Measurements from ENCODE around the gene PIP5KL1. TPM values are rescaled to one million over a fixed set of nuclear protein-coding genes. Genes with fewer than 3 reads are reported as not detected.

Gene PIP5KL1
- total and polyA plus RNA-seq, 2 of the 4 experiments (the other 2 are of a cell fraction), result 0.36 to 3.6 TPM

DNA sequence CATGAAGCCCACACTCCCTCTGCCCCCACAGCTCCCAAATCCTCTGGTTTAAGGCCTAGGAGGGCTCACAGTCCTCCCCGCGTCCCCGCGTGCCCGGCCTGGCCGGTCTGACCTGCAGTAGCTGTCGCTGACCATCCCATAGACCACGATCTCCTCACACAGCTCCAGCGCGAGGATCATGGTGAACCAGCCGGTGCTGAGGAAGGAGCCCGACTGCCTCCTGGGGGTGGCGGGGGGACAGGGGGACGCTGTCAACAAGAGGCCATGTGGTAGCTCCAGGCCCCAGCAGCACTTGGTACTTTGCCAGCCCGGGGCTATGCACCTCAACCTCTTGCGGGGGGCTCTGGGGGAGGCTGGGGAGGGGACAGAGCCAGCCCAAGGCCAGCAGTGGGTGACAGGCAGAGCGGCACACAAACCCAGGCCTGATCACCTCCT, 20.7 kb downstream of the PIP5KL1 start:
- Histone ChIP-seq H2BK20ac (ENCODE audit: low read depth, low read length) (no peak overlapping the region), H2BK120ac (ENCODE audit: low read depth, low read length) (no peak overlapping the region), H4K5ac (ENCODE audit: low read depth, low read length) (no peak overlapping the region), H4K8ac (ENCODE audit: low read depth in 2 of 2, low read length in 2 of 2) (no peak overlapping the region), H3K4me1 (ENCODE audit: control insufficient read depth, insufficient read depth, low read length) (peaks cover 3% of the 10 kb centered on the region), H2AK9ac (replicated peaks; ENCODE audit: low read depth, low read length, poor library complexity) (peak overlapping the region; percentile 5), H3K18ac (ENCODE audit: low read depth, low read length) (no peak overlapping the region), H3K4ac (ENCODE audit: low read depth, low read length) (no peak overlapping the region), H3K4me3 (ENCODE audit: insufficient read depth, low read depth, low read length) (no peak overlapping the region), H3K9me3 (ENCODE audit: control insufficient read depth, insufficient read depth, low read length) (no peaks in the 10 kb centered on the region), H2BK15ac (ENCODE audit: low read depth, low read length) (no peak overlapping the region), H3K23ac (ENCODE audit: low read depth, low read length) (no peak overlapping the region), H3K4me2 (ENCODE audit: low read depth, low read length) (no peak overlapping the region), H3K27me3 (ENCODE audit: control insufficient read depth, insufficient read depth, low read length) (no peaks in the 10 kb centered on the region), H3K9ac (ENCODE audit: low read depth, low read length) (no peak overlapping the region), H4K20me1 (ENCODE audit: insufficient read depth, low read length) (no peaks in the 10 kb centered on the region), H3K79me1 (ENCODE audit: low read depth in 1 of 2, low read length in 2 of 2) (peaks cover 0 to 8% of the 10 kb centered on the region in 2 experiments; a peak in 1 of 4 replicates), H2BK5ac (ENCODE audit: low read depth, low read length, poor library complexity, severe bottlenecking) (no peak overlapping the region), H2AFZ (replicated peaks; ENCODE audit: low read length, poor library complexity) (no peak overlapping the region), H4K91ac (ENCODE audit: insufficient read depth, low read depth, low read length) (no peak overlapping the region), H3K14ac (replicated peaks; ENCODE audit: low read depth, low read length) (no peak overlapping the region), H3K56ac (ENCODE audit: extremely low read depth, insufficient read depth, low read length) (no peak overlapping the region), H3K27ac (ENCODE audit: insufficient read depth, low read length) (no peak overlapping the region), H2AK5ac (ENCODE audit: low read depth, low read length) (no peak overlapping the region), H3K36me3 (ENCODE audit: control insufficient read depth, insufficient read depth, low read length) (peaks cover 31% of the 10 kb centered on the region), H3K9me1 (ENCODE audit: insufficient read depth, low read length) (peaks cover 2% of the 10 kb centered on the region; the same call in 1 of the 2 replicates)
- TF ChIP-seq RAD21 (IDR thresholded peaks at IDR 0.05; ENCODE audit: low read length) (no peak), FOS (IDR thresholded peaks at IDR 0.05; ENCODE audit: low read depth, low read length) (no peak), SMC3 (IDR thresholded peaks at IDR 0.05; ENCODE audit: low read depth, low read length) (no peak)
- TF ChIP-seq, protein P1, sequence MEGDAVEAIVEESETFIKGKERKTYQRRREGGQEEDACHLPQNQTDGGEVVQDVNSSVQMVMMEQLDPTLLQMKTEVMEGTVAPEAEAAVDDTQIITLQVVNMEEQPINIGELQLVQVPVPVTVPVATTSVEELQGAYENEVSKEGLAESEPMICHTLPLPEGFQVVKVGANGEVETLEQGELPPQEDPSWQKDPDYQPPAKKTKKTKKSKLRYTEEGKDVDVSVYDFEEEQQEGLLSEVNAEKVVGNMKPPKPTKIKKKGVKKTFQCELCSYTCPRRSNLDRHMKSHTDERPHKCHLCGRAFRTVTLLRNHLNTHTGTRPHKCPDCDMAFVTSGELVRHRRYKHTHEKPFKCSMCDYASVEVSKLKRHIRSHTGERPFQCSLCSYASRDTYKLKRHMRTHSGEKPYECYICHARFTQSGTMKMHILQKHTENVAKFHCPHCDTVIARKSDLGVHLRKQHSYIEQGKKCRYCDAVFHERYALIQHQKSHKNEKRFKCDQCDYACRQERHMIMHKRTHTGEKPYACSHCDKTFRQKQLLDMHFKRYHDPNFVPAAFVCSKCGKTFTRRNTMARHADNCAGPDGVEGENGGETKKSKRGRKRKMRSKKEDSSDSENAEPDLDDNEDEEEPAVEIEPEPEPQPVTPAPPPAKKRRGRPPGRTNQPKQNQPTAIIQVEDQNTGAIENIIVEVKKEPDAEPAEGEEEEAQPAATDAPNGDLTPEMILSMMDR (conservative IDR thresholded peaks at IDR 0.05; ENCODE audit: low read depth, low read length), result no peak
- DNase-seq, result no peak
- ChIA-PET CTCF (interaction anchor here (0.6 kb wide), 1 partner anchor 111 kb away, joined by 3 read pairs; no protein-coding TSS in a partner anchor), POLR2A (ENCODE audit: unreplicated experiment) (no interaction called here)
- intact Hi-C loops (cut with micrococcal nuclease) (loop anchor here (10.0 kb wide), 1 partner anchor 295 kb away; the partner anchor contains the start of gene STXBP1), in situ Hi-C loops (cut with MboI; ENCODE audit: low sequenced_read_pairs) (no loop called here), dilution Hi-C loops (cut with HindIII; ENCODE audit: low sequenced_read_pairs, unreplicated experiment) (no loop called here)
- no CpG with 5 or more reads among the region's 17 CpGs for WGBS, 2 experiments (ENCODE audit: extremely low coverage in 2 of 2, insufficient read length in 1 of 2)
- ATAC-seq (ENCODE audit: low read depth), result no peak
- no TSS peak for BruUV-seq (replicated peaks)

Data from IMR-90 (cell line).